Stimulated activated CD8-positive, alpha-beta memory T cell treated with anti-CD3 and anti-CD28 coated beads, Interleukin-12 subunit alpha, Interleukin-12 subunit beta, amount 100 ng/mL, for 4 hours (primary cell): ENCODE results near the gene HBB.
"Not testable (repeated sequence)": the region's sequence is repeated elsewhere in the genome, so short reads cannot be mapped to it uniquely, and the experiment has no call there.

ENCODE experiments used
- DNase-seq: peaks from one replicate; pipeline ENCODE4 v3.0.0-alpha.2; 2020; ENCODE audit warnings: low read depth

The HBB gene

DNA sequence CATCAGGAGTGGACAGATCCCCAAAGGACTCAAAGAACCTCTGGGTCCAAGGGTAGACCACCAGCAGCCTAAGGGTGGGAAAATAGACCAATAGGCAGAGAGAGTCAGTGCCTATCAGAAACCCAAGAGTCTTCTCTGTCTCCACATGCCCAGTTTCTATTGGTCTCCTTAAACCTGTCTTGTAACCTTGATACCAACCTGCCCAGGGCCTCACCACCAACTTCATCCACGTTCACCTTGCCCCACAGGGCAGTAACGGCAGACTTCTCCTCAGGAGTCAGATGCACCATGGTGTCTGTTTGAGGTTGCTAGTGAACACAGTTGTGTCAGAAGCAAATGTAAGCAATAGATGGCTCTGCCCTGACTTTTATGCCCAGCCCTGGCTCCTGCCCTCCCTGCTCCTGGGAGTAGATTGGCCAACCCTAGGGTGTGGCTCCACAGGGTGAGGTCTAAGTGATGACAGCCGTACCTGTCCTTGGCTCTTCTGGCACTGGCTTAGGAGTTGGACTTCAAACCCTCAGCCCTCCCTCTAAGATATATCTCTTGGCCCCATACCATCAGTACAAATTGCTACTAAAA is at the start of gene HBB:
Gene HBB, minus strand, starts transcription at position 340 of the 579 bp plus-strand sequence. Its CDS starts 50 bp downstream, at position 290.
- no peak for DNase-seq

DNA sequence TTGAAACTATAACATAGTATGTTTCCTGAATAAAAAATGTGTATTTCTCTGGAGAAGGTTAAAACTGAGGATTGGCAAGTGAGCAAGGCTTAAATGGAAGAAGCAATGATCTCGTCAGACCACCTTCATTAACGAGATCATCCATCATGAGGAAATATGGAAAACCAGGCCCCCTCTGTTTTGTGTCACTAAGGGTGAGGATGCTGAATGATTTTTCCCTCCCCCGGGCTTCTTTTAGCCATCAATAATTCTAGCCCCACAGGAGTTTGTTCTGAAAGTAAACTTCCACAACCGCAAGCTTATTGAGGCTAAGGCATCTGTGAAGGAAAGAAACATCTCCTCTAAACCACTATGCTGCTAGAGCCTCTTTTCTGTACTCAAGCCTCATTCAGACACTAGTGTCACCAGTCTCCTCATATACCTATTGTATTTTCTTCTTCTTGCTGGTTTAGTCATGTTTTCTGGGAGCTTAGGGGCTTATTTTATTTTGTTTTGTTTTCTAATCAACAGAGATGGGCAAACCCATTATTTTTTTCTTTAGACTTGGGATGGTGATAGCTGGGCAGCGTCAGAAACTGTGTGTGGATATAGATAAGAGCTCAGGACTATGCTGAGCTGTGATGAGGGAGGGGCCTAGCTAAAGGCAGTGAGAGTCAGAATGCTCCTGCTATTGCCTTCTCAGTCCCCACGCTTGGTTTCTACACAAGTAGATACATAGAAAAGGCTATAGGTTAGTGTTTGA is 48.7 kb upstream of the HBB start:
- no peak for DNase-seq

DNA sequence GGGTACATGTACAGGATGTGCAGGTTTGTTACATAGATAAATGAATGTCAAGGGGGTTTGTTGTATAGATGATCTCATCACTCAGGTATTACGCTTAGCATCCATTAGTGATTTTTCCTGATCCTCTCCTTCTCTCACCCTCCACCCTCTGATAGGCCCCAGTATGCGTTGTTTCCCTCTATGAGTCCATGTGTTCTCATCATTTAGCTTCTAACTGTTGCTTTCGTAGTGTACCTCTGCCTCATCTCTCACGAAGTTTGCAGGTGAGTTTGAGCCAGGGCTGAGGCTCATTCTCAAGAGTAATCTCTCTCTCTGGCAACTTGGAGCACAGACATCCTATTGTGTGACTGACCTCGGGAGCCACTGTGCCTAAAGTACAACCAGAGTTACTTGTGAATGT is 47.5 kb upstream of the HBB start:
- no peak for DNase-seq

GRCh38 chr11:5272395-5273017 is 45.6 kb upstream of the HBB start:
- no peak for DNase-seq

- DNase-seq, result no peak
Observed at GRCh38 chr11:5269715-5270147, 42.9 kb upstream of the HBB start, which contains the start of gene HBE1. Gene HBE1 (minus strand): TSS chr11:5269945. CDS start chr11:5269890, 55 bp downstream.

- no peak for DNase-seq
Observed at GRCh38 chr11:5267033-5267563, 40.2 kb upstream of the HBB start.

GRCh38 chr11:5266609-5267008 is 39.7 kb upstream of the HBB start:
- DNase-seq, result no peak

- DNase-seq, result no peak
Observed at GRCh38 chr11:5265832-5266231, 39.0 kb upstream of the HBB start.

GRCh38 chr11:5258543-5259262 is 31.8 kb upstream of the HBB start:
- DNase-seq, result no peak

DNA sequence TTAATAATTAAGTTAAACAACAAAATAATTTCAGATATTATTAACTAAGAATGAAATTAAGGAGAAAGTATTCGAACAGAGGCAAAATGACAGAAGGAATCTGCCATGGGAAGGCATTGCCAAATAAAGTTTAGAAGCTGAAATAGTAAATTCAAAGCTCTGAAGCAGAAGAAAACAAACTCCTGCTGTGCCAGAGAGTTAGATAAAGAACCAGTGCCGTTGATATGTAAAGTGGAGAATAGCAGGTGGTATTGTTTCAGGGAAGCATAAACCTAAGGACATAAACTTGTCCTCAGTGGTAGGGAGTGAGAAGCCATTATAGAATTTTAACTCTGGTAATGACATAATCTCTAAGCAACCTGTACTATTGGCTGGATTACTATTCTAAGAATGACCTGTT is 30.4 kb upstream of the HBB start:
- DNase-seq, result no peak

DNA sequence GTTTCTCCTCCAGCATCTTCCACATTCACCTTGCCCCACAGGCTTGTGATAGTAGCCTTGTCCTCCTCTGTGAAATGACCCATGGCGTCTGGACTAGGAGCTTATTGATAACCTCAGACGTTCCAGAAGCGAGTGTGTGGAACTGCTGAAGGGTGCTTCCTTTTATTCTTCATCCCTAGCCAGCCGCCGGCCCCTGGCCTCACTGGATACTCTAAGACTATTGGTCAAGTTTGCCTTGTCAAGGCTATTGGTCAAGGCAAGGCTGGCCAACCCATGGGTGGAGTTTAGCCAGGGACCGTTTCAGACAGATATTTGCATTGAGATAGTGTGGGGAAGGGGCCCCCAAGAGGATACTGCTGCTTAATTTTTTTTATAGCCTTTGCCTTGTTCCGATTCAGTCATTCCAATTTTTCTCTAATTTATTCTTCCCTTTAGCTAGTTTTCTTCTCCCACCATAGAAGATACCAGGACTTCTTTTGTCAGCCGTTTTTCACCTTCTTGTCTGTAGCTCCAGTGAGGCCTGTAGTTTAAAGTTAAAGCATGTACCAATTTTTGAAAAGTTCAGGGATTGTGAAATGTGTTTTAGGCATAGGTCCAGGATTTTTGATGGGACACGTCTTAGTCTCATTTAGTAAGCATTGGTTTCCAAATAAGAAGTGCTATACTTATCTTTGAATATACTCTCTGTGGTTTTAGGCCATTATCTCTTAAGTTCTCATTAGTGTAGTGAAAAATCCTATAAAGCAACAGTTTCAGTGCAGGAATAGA is 28.0 kb upstream of the HBB start, which contains the start of gene HBG2:
Gene HBG2, minus strand, starts transcription at position 136 of the 768 bp plus-strand sequence. Its CDS starts 53 bp downstream, at position 83.
- DNase-seq, result not testable (repeated sequence)

DNA sequence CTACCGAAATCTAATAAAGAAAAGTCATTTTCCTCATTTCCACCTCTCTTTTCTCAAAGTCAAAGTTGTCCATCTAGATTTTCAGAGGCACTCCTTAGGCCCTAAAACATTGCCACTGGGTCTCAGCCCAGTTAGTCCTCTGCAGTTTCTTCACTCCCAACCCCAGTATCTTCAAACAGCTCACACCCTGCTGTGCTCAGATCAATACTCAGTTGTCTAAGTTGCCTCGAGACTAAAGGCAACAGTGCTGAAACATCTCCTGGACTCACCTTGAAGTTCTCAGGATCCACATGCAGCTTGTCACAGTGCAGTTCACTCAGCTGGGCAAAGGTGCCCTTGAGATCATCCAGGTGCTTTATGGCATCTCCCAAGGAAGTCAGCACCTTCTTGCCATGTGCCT is 27.2 kb upstream of the HBB start:
- DNase-seq, result not testable (repeated sequence)

DNA sequence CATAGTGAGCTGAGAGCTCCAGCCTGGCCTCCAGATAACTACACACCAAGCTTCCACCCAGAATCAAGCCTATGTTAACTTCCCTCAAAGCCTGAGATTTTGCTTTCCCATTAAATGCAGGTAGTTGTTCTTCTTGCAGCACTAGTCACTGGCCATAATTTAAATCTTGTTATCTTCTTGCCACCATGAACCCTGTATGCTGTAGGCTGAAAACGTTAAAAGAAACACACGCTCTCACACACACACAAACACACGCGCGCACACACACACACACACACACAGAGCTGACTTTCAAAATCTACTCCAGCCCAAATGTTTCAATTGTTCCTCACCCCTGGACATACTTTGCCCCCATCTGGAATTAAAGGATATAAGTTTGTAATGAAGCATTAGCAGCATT is 26.6 kb upstream of the HBB start:
- not testable (repeated sequence) for DNase-seq

DNA sequence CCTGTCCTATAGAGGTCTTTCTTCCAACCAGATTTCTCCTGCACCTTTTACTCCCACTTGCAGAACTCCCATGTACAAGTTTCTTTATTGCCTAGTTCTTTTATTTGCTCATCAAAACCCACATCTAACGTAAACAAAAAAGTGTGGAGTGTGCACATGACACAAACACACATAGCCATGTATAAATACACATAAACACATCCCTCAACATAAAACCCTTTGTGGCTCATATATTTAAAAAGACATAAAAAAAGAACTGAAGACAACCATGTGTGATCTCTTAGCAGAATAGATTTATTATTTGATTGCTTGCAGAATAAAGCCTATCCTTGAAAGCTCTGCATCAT is 26.0 kb upstream of the HBB start:
- no peak for DNase-seq

- DNase-seq, result no peak
Observed at GRCh38 chr11:5252192-5252918, 25.5 kb upstream of the HBB start.

- no peak for DNase-seq
Observed at GRCh38 chr11:5251746-5252145, 24.9 kb upstream of the HBB start.

DNA sequence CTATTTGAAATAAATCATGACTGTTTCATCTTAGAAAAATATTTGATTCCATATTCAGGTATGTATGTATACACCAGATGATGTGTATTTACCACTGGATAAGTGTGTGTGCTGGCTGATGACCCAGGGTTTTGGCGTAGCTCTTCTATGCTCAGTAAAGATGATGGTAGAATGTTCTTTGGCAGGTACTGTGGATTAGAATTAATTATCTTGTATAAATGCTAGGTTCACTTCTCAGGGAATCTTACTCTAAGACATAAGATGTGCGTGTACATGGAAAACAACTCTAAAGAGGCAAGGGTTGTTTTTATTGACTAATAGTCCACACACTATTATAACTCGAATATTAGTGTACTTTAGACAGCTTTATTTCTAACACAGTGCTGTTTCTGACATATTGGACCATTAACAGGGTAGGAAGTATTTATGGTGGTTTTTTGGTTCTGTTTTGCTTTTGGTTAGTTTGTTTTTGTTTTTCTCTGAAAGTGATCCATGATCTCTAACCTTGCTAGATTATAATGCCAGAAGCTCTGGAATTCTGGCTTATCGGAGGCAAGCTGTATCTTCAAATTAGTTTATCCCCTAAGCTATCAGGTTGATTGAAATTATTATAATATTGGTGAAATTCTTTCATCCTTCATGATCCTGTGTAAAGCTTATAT is 23.8 kb upstream of the HBB start:
- no peak for DNase-seq

GRCh38 chr11:5249807-5250396 is 23.0 kb upstream of the HBB start, which contains the start of gene HBG1:
Gene HBG1 (minus strand): TSS chr11:5249857. CDS start chr11:5249804, 53 bp downstream.
- not testable (repeated sequence) for DNase-seq

- not testable (repeated sequence) for DNase-seq
Observed at GRCh38 chr11:5248498-5248897, 21.6 kb upstream of the HBB start.
